ENCODE data around the gene AGAP2.

The AGAP2 gene

GRCh38 chr12:57751788-57752667, 13.5 kb upstream of the AGAP2 start, which contains the start of gene CDK4:
Gene CDK4, minus strand, starts transcription at chr12:57752310. Its CDS starts 593 bp downstream, at chr12:57751717.
- DNase-seq: peak; percentile 99

GRCh38 chr12:57751432-57751787, 12.9 kb upstream of the AGAP2 start:
- DNase-seq: no peak

- DNase-seq: no peak
Observed at GRCh38 chr12:57750561-57751431, 12.3 kb upstream of the AGAP2 start.

- DNase-seq: no peak
Observed at GRCh38 chr12:57749061-57749460, 10.5 kb upstream of the AGAP2 start.

- DNase-seq: no peak
Observed at GRCh38 chr12:57746025-57746424, 7.5 kb upstream of the AGAP2 start.

GRCh38 chr12:57745485-57745881, 6.9 kb upstream of the AGAP2 start:
- no peak for DNase-seq

- peak; percentile 92 for DNase-seq
Observed at GRCh38 chr12:57744777-57745484, 6.4 kb upstream of the AGAP2 start, which contains the start of gene TSPAN31. Gene TSPAN31, plus strand, starts transcription at chr12:57745039. Its CDS starts 116 bp downstream, at chr12:57745155.

GRCh38 chr12:57744194-57744776, 5.7 kb upstream of the AGAP2 start:
- peak; percentile 81 for DNase-seq

GRCh38 chr12:57743769-57744168, 5.2 kb upstream of the AGAP2 start:
- DNase-seq: no peak

- no peak for DNase-seq
Observed at GRCh38 chr12:57741844-57742738, 3.5 kb upstream of the AGAP2 start.

GRCh38 chr12:57741413-57741789, 2.9 kb upstream of the AGAP2 start:
- no peak for DNase-seq

- DNase-seq: no peak
Observed at GRCh38 chr12:57740656-57741412, 2.3 kb upstream of the AGAP2 start.

- no peak for DNase-seq
Observed at GRCh38 chr12:57739914-57740538, 1.5 kb upstream of the AGAP2 start.

GRCh38 chr12:57739387-57739786, 845 bp upstream of the AGAP2 start:
- DNase-seq: no peak

- DNase-seq: no peak
Observed at GRCh38 chr12:57737467-57738460, 778 bp downstream of the AGAP2 start.

- DNase-seq: no peak
Observed at GRCh38 chr12:57736741-57737466, 1.6 kb downstream of the AGAP2 start.

GRCh38 chr12:57735952-57736740, 2.4 kb downstream of the AGAP2 start:
- DNase-seq: no peak

Measured in SHP77 treated with DMSO at 0.1 percent for 48 hours (cell line).